Urinary bladder (tissue), 4 donors: ENCODE data around the gene MESP2. TPM values are rescaled to one million over a fixed set of nuclear protein-coding genes. Genes with fewer than 3 reads are reported as not detected.

ENCODE experiments used
- DNase-seq: peaks from one replicate; pipeline ENCODE4 v3.0.0-alpha.2; 2015; ENCODE audit errors: extremely low spot score
- H3K27ac ChIP-seq: one replicate; pipeline ENCODE4 v1.5.1; 2013; ENCODE audit warnings: low read depth, mild to moderate bottlenecking, moderate library complexity
- H3K36me3 ChIP-seq: one replicate; pipeline ENCODE4 v1.6.1; 2013; ENCODE audit warnings: mild to moderate bottlenecking, moderate library complexity; ENCODE audit not compliant: insufficient read depth
- H3K4me1 ChIP-seq: one replicate; pipeline ENCODE4 v1.6.1; 2013; ENCODE audit warnings: mild to moderate bottlenecking, moderate library complexity; ENCODE audit not compliant: insufficient read depth
- H3K4me3 ChIP-seq: one replicate; pipeline ENCODE4 v1.5.1; 2013; ENCODE audit warnings: low read depth, low read length
- WGBS: extraction: QIAGEN DNeasy Blood & Tissue Kit; methylation state at CpG from one replicate; pipeline ENCODE4 v1.1.7; 2013; 5-methylcytosine and 5-hydroxymethylcytosine counted together
- polyA plus RNA-seq: library from polyadenylated mRNA; stranded (reverse); fragments of 200-250 nt; gene quantifications from one replicate; pipeline ENCODE4 v1.2.3, GENCODE V29; 2013
- total RNA-seq: library from RNA; depleted of rRNA; stranded (reverse); fragments of >200 nt; gene quantifications from one replicate; pipeline ENCODE4 v1.2.3, GENCODE V29; 2014
- donor health status: healthy with polysubstance abuse.
- donor health status: healthy.

The MESP2 gene
- total and polyA plus RNA-seq, 2 donors, result 0.10 TPM; not detected in 1

DNA sequence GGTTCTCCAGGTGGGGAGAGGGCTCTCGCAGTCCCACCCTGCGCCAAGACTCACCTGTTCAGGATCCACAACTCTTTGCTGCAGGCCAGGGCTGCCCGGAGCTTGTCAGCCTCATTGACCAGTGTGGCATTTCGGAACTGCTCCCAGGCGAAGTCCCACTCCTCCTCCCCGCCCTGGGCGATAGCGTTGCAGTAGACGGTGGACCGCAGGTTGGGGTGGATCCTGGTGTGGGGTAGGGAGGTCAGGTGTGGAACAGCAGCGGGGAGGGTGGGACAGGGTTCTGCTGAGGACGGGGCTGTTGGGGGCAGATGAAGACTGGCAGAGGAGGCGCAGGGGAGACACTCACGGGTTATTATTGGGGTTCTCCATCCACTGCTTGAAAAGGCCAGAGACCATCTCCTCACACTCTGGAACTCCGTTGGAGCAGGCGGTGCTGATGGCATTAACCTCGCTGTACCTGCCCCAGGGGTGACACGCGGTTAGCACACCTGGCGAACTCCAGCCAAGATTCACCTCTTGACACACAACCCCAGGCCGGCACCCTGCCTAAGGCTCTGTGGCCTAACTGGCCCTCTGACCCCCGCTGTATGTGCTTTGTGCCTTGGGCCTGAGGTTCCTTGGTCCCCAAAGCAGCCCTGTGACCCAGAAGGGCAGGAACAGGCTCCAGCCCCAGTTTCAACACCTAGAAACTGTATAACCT, 16.1 kb downstream of the MESP2 start:
- H3K4me3 ChIP-seq, result no peak overlapping the region
- no peaks in the 10 kb centered on the region for H3K4me1 ChIP-seq
- no peaks in the 10 kb centered on the region for H3K36me3 ChIP-seq
- DNase-seq, result no peak
- H3K27ac ChIP-seq, result no peak overlapping the region
- 95% methylated on average over 22 of the region's 22 CpGs for WGBS

DNA sequence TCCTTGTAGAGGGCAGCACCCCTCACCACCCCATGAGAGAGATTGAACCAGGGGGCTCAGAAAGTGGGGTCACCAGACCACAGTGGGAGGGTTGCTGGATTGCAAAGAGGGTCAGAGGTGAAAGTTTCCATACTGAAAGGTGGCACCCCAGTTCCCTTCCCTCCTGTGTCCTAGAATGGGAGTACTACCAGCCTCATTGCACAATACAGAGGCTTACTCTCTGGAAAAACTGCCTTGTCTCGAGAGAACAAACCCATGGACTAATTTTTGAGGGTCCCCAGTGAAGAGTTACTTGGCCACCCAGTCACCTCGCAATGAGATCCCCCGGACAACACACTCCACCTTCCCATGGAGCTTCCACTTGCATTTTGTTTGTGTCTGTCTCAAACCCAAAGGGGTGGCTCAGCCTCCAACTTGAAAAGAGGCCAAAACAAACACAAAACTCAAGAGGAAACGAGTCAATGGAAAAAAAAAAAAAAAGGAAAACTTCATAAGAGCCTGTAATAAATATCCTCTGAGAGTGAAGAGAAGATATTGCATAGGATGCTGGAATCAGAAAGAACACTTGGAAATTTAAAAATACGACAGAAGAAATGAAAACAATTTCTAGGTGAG, 18.6 kb downstream of the MESP2 start:
- Histone ChIP-seq H3K4me3 (no peak overlapping the region), H3K27ac (no peak overlapping the region), H3K36me3 (no peaks in the 10 kb centered on the region), H3K4me1 (no peaks in the 10 kb centered on the region)
- 35% methylated on average over 5 of the region's 5 CpGs for WGBS
- DNase-seq, result no peak

DNA sequence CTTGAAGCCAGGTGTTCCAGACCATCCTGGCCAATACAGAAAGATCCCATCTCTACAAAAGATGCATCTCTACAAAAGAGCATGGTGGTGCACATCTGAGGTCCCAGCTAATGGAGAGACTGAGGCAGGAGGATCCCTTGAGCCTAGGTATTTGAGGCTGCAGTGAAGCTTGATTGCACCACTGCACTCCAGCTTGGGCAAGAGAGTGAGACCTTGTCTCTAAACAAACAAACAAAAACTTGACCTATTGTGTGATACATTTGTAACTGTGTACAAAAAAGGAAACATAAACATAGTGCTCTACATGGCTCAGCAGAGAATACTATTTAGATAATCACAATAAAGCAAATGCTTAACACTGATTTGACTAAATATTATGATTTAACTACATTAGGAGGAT, 19.9 kb downstream of the MESP2 start:
- no peak overlapping the region for H3K4me3 ChIP-seq
- H3K27ac ChIP-seq, result no peak overlapping the region
- DNase-seq, result no peak
- no peaks in the 10 kb centered on the region for H3K36me3 ChIP-seq
- no peaks in the 10 kb centered on the region for H3K4me1 ChIP-seq

DNA sequence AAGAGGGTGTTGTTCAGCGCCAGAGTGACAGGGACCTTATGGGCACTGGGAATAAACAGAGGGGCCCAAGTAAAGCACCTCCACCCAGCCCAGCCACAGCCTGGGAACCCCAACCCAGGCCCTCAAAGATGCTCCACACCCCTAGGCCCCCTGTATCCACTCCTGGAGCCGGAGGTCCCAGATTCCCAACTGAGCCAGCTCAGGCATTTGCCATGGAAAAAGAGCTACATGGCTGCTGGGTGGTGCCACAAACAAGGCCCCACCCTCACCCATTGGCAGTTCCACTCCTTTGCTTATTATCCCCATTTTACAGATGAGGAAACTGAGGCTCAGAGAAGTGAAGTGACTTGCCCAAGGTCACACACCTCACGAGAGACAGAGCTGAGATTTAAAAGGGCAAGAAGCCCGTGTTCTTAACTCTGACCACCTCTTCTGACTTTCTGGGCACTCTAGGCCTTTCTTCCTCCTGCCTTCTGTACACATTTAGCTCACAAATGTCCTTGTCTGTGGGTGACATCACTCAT, 21.6 kb downstream of the MESP2 start:
- Histone ChIP-seq H3K4me3 (no peak overlapping the region), H3K36me3 (no peaks in the 10 kb centered on the region), H3K27ac (no peak overlapping the region), H3K4me1 (no peaks in the 10 kb centered on the region)
- no peak for DNase-seq
- 95% methylated on average over 4 of the region's 4 CpGs for WGBS

DNA sequence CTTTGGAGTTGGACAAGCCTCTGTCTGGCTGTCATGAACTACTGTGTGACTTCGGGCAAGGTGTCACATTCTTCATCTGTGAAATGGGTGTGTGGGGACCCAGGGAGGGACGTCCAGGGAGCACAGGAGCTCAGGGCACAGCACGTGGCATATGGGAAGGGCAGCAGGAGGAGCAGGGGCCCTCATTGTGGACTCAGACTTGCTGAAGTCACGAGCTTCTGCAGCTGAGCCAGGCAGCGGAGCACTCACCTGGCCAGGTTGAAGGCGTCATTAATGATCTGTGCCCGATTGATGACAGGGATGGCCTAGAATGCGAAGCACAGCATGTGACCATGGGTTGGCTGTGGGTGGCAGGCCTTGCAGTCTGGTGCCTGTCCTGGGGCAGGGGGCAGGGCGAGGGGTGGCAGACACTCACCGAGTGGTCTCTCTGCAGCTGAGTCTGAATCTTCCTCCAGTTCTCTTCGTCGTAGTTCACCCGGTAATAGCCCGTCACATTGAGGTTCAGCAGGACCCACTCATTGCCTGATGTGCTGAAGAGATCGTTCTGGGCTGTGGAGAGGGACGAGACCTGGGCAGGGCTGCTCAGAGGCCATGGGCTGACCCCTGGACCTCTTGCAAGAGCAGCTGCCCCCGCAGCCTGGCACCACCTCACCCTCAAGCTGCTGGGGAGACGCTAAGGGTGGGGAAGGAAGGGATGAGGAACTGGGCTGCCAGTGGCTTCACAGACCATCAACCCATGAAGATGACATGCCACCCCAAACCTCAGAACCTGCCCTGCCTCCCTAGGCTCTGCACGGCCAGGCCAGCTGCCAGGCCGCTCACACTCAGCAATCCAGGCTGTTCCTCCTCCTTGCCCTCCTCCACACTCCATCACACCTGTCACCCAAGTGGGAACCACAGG, 23.1 kb downstream of the MESP2 start:
- H3K27ac ChIP-seq, result no peak overlapping the region
- H3K36me3 ChIP-seq, result no peaks in the 10 kb centered on the region
- WGBS, result 82% methylated on average over 20 of the region's 20 CpGs
- DNase-seq, result no peak
- no peaks in the 10 kb centered on the region for H3K4me1 ChIP-seq
- no peak overlapping the region for H3K4me3 ChIP-seq

DNA sequence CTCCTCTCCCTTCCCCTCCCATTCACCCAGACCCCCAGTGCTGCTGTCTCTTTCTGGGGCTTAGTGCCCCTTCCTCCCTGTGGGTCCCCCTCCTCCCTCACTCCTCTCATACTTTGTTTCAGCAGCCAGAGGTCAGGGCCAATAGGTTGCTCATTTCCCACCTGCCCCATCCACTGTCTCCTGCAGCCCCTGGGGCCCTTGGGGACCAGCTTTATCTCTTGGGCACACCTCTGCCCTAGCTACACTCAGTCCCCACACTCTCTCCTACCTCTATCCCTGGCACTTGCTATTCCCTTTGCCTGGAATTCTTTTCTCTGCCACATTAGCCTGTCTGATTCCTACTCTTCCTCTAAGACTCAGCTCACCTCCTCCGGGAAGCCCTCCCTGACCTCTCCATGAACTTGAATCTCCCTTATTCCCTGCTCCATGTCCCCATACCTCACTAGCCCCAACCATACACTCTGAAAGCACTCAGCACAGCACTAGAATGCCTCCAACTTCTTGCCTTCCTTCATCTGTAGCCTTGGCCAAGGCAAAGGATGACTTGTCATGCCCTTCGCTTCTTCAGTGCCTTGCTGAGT, 23.9 kb downstream of the MESP2 start:
- no peak overlapping the region for H3K4me3 ChIP-seq
- WGBS, result 94% methylated on average over 2 of the region's 2 CpGs
- H3K36me3 ChIP-seq, result no peaks in the 10 kb centered on the region
- no peak for DNase-seq
- H3K4me1 ChIP-seq, result no peaks in the 10 kb centered on the region
- H3K27ac ChIP-seq, result no peak overlapping the region

DNA sequence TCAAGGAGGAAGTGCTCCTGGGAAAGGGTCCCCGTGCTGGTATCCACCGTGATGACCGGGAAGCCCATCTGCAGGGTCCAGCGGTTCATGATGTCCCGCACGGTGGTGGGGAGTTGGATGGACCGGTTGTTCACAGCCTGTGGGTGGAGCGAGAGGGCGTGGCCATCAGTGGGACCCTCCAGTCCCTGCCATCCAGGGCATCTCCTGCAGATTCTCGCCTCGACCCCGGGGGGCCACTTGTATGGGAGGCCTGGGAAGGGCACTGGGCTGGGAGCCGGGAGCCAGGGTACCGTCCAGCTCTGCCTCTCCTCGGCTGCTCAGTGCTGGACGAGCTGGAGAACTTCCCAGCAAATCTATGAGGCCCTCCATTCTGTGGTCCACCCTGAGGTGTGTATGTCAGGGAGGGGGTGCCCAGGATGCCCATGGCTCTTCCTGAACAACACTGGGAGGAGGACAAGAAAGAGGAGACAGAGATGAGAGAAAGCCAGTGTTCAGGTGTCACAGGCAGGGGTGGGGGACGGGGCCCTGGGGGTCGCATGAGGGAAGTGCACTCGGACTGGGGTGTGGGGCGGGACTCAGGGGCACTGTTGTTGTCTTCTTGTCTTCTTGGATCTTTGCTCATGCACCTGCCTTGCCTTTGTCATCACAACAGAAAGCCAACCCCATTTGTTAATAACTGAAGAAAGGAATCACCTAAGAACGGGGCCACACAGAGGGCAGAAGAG, 25.5 kb downstream of the MESP2 start:
- Histone ChIP-seq H3K4me1 (no peaks in the 10 kb centered on the region), H3K36me3 (no peaks in the 10 kb centered on the region), H3K27ac (no peak overlapping the region), H3K4me3 (no peak overlapping the region)
- 88% methylated on average over 21 of the region's 21 CpGs for WGBS
- no peak for DNase-seq

DNA sequence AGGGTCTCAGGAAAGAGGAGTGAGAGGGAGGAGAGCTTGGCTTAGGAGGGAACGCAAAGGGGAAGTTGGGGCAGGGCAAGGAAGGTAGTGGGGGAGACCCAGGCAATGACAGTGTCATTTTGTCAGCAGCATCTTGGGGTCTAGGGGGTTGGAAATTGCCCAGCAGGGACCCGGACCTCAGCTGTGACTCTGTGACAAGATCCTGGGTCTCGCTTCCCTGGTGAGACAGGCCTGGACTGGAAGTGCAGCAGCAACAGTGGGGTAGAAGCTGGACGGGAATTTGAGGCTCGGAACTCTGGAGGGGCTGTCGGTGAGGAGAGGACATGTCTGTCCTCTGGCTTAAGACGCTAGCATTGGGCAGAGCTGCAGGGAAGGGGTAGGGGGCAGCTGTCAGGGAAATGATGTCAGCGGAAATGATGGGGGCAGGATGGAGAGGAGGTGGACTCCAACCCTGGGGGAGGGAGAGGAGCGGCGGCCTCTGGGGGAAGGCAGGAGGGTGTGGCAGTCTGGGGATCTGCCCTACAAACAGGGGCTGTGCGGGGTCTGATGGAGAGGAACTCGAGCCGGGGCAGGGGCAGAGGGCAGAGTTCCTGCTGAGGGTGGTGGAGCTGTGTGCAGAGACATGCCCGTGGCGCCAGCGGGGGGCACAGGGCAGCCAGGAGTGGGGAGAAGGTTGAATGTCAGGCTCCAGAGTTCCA, 26.2 kb downstream of the MESP2 start:
- Histone ChIP-seq H3K4me3 (no peak overlapping the region), H3K4me1 (no peaks in the 10 kb centered on the region), H3K36me3 (no peaks in the 10 kb centered on the region), H3K27ac (no peak overlapping the region)
- no peak for DNase-seq
- WGBS, result 68% methylated on average over 16 of the region's 16 CpGs

DNA sequence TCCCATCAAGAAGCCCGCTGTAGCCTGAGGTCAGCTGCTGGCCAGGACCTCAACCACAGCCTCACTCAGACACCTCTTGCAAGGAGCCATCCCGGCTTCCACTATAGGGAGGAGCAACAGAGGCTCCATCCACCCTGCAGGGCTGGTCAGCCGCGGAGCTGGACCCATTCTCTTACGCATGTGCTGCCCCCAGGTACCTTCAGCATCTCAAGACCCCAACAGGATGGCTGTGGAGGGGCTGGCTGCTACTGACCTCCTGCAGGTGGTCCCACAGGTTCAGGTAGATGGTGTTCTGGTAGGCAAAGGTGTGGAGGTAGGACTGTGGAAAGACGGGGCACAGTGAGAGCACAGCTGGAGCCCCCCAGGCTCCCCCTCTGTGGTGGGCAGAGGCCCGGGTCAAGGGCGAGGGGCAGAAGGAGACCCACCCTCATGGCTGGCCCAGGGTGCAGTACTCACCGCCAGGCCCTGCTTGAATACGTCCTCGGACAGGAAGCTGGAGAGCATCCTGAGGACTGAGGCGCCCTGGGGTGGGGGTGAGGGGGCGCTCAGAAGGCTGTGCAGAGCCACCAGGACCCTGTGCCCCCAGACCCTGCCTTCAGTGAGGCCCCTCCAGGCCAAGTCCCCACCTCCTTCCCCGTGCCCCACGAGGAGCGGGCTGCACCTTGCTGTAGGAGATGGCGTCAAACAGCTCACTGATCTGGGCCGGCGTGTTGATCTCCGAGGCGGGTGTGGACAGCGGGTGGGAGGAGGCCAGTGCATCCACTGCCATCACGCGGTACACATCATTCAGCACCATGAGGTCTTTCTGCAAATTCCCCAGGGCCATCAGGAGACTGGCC, 27.1 kb downstream of the MESP2 start:
- 91% methylated on average over 24 of the region's 24 CpGs for WGBS
- no peaks in the 10 kb centered on the region for H3K4me1 ChIP-seq
- H3K27ac ChIP-seq, result no peak overlapping the region
- no peaks in the 10 kb centered on the region for H3K36me3 ChIP-seq
- DNase-seq, result no peak
- no peak overlapping the region for H3K4me3 ChIP-seq

DNA sequence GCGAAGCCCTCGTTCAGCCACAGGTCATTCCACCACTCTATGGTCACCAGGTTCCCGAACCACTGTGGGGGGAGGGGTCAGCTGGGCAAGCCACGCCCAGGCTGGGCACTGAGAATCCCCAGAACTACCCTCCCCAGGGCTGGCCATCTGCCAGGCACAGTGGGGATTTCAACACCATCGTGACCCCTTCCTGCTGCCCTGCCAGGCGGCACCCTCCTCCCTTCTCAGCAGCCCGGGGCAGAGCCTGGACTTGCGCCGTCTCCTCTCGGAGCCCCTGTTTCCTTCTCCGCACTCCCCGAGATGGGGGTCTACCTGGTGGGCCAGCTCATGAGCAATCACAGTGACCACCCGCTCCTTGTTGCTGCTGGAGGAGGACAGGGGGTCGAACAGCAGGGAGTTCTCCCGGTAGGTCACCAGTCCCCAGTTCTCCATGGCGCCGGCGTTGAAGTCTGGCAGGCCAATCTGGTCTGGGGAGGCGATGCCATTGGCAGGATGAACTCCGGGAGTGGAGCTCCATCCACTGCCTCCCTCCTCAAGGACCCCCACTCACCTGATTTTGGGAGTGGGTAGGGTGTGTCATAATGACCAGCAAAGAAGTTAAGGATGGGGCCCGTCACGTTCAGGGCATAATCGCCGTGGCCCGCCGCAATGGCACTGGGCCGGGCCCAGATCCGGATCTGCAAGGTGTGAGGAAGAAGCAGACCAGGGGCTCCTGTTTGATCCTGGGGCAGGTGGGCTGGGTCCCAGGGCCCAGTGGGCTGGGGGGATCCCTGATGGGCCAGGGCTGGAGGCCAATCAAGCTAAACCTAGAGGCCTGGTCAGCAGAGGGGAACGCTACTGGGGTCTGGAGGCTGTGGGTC, 28.0 kb downstream of the MESP2 start:
- no peak overlapping the region for H3K4me3 ChIP-seq
- no peak overlapping the region for H3K27ac ChIP-seq
- H3K4me1 ChIP-seq, result no peaks in the 10 kb centered on the region
- no peaks in the 10 kb centered on the region for H3K36me3 ChIP-seq
- no peak for DNase-seq
- WGBS, result 94% methylated on average over 29 of the region's 29 CpGs
